Measurements from ENCODE around the gene COL19A1. TPM values are rescaled to one million over a fixed set of nuclear protein-coding genes. Genes with fewer than 3 reads are reported as not detected.

COL19A1 gene
- total and polyA plus RNA-seq, 9 of the 15 experiments (the other 6 are each of a cell fraction or from before 2014, with no cell fraction given), result not detected

GRCh38 chr6:70028246-70028645 is 161.9 kb downstream of the COL19A1 start (continued):
- TF ChIP-seq CLOCK (CRISPR knock-in tag; IDR thresholded peaks at IDR 0.05; ENCODE audit: borderline replicate concordance) (no peak), SLC30A9 (CRISPR knock-in tag; IDR thresholded peaks at IDR 0.05) (no peak), ZNF76 (CRISPR knock-in tag; IDR thresholded peaks at IDR 0.05; ENCODE audit: borderline replicate concordance) (no peak), USF1 (CRISPR knock-in tag; IDR thresholded peaks at IDR 0.05) (no peak), E2F1 (CRISPR knock-in tag; IDR thresholded peaks at IDR 0.05) (no peak), IFI16 (CRISPR knock-in tag; IDR thresholded peaks at IDR 0.05) (no peak), ELF1 (tag; IDR thresholded peaks at IDR 0.05) (no peak), ZFP91 (CRISPR knock-in tag; IDR thresholded peaks at IDR 0.05) (no peak), ARID3A (IDR thresholded peaks at IDR 0.05; ENCODE audit: borderline replicate concordance, low read depth, low read length) (no peak), NR2F6 (CRISPR knock-in tag; IDR thresholded peaks at IDR 0.05) (no peak)
